Measurements from ENCODE around the gene MINK1. TPM values are rescaled to one million over a fixed set of nuclear protein-coding genes. Genes with fewer than 3 reads are reported as not detected.

The MINK1 gene
- total and polyA plus RNA-seq, 8 donors, result 53.5 to 85.4 (median 68.8) TPM

DNA sequence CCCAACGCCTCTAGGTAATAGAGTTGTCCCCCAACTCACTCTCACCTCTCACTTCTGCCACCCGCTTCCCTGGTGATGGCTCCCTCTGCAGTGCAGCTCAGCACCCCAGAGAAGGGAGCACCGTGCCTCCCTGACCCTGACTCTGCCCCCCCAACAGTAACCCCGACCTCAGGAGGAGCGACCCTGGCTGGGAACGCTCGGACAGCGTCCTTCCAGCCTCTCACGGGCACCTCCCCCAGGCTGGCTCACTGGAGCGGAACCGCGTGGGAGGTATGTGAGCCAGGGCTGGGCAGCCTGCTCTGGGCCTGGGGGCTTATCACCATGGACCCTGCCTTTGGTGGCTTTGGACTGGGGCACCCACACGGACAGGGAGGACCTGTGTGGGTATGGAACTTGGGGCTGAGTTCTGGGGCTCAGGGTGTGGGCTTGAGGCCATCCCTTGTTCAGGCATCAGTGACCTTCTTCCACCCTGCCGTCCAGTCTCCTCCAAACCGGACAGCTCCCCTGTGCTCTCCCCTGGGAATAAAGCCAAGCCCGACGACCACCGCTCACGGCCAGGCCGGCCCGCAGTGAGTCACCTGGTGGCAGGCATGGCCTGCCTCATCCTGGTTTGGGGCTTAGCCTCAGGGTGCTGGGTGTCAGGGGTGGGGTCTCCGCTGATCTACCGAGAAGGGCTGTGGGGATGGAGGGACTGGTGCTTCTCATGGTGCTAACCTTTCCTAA, 59.5 kb downstream of the MINK1 start:
- Histone ChIP-seq H3K4me1 (no peaks in the 10 kb centered on the region), H3K4me3 (no peak overlapping the region), H3K27ac (no peak overlapping the region), H3K27me3 (no peaks in the 10 kb centered on the region), H3K9me3 (no peaks in the 10 kb centered on the region), H3K36me3 (peaks cover 0 to 100% of the 10 kb centered on the region in 2 donors)
- intact Hi-C loops (cut with DNase I), result loop anchor here in 1 of 2 donors (5.0 to 10.0 kb wide), 2 partner anchors 100 to 188 kb away; partner anchors contain the start of gene PELP1
- TF ChIP-seq, protein P1, sequence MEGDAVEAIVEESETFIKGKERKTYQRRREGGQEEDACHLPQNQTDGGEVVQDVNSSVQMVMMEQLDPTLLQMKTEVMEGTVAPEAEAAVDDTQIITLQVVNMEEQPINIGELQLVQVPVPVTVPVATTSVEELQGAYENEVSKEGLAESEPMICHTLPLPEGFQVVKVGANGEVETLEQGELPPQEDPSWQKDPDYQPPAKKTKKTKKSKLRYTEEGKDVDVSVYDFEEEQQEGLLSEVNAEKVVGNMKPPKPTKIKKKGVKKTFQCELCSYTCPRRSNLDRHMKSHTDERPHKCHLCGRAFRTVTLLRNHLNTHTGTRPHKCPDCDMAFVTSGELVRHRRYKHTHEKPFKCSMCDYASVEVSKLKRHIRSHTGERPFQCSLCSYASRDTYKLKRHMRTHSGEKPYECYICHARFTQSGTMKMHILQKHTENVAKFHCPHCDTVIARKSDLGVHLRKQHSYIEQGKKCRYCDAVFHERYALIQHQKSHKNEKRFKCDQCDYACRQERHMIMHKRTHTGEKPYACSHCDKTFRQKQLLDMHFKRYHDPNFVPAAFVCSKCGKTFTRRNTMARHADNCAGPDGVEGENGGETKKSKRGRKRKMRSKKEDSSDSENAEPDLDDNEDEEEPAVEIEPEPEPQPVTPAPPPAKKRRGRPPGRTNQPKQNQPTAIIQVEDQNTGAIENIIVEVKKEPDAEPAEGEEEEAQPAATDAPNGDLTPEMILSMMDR (IDR thresholded peaks at IDR 0.05), result no peak
- DNase-seq (peak in 1 of 4 donors; percentile 67), ATAC-seq (no peak)

DNA sequence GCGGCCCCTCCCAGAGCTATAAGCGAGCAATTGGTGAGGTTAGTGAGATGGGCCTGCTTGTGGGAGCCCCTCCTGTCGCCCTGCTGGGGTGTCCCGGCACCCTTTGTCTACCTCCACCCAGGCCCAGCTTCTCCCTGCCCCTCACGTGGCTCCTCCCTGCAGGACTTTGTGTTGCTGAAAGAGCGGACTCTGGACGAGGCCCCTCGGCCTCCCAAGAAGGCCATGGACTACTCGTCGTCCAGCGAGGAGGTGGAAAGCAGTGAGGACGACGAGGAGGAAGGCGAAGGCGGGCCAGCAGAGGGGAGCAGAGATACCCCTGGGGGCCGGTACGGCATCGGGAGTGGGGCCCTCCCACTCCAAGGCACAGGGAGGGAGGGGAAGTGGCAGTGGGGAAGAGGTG, 60.1 kb downstream of the MINK1 start:
- TF ChIP-seq, protein P1 (IDR thresholded peaks at IDR 0.05), result no peak
- Histone ChIP-seq H3K4me3 (no peak overlapping the region), H3K9me3 (no peaks in the 10 kb centered on the region), H3K27ac (no peak overlapping the region), H3K36me3 (peaks cover 0 to 93% of the 10 kb centered on the region in 2 donors), H3K4me1 (no peaks in the 10 kb centered on the region), H3K27me3 (no peaks in the 10 kb centered on the region)
- ATAC-seq (no peak), DNase-seq (peak in 1 of 4 donors; percentile 57)
- intact Hi-C loops (cut with DNase I), result loop anchor here in 1 of 2 donors (5.0 to 10.0 kb wide), 2 partner anchors 101 to 188 kb away; partner anchors contain the start of gene PELP1

DNA sequence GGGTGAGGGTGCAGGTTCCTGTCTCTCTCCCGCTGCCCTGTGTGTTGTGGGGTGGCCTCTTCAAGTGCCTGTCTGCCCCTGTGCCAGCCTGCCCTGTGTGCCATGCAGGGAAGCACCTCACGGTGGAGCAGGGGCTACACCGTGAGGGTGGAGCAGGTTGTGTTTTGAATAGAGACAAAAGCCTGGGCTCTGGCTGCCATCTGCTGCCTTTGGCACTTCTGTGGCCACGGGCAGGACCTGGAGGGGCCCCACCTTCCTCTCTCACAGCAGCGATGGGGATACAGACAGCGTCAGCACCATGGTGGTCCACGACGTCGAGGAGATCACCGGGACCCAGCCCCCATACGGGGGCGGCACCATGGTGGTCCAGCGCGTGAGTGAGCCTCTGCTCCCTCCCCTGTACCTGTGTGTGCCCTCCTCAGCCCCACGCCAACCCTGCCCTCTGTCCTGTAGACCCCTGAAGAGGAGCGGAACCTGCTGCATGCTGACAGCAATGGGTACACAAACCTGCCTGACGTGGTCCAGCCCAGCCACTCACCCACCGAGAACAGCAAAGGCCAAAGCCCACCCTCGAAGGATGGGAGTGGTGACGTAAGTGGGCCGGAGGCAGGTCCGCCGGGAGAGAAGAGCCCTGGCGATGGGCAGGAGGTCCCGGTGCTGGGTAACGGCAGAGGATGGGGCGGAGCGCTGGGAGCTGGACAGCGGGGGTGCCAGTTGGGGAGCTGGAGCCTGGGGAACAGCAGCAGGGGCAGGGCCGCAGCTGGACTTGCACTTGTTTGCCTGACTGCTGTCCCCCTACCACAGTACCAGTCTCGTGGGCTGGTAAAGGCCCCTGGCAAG, 60.8 kb downstream of the MINK1 start:
- intact Hi-C loops (cut with DNase I), result loop anchor here in 1 of 2 donors (5.0 to 10.0 kb wide), 2 partner anchors 102 to 189 kb away; partner anchors contain the start of gene PELP1
- DNase-seq (peak in 1 of 4 donors; percentile 69), ATAC-seq (no peak)
- Histone ChIP-seq H3K4me1 (peaks cover 0 to 5% of the 10 kb centered on the region in 2 donors), H3K27me3 (peaks cover 0 to under 1% of the 10 kb centered on the region in 2 donors), H3K36me3 (peaks cover 0 to 87% of the 10 kb centered on the region in 2 donors), H3K9me3 (no peaks in the 10 kb centered on the region), H3K27ac (no peak overlapping the region), H3K4me3 (no peak overlapping the region)
- TF ChIP-seq, protein P1 (IDR thresholded peaks at IDR 0.05), result no peak

DNA sequence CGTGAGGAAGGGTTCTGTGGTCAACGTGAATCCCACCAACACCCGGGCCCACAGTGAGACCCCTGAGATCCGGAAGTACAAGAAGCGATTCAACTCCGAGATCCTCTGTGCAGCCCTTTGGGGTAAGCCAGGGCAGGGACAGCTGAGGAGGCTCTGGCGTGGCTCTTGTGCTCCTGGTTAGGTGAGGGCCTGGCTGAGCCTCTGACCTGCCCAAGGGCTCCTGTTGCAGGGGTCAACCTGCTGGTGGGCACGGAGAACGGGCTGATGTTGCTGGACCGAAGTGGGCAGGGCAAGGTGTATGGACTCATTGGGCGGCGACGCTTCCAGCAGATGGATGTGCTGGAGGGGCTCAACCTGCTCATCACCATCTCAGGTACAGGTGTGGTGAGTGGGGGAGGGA, 62.0 kb downstream of the MINK1 start:
- Histone ChIP-seq H3K27ac (no peak overlapping the region), H3K4me3 (no peak overlapping the region), H3K4me1 (peaks cover 5 to 15% of the 10 kb centered on the region in 2 donors), H3K36me3 (peaks cover 0 to 75% of the 10 kb centered on the region in 2 donors), H3K9me3 (no peaks in the 10 kb centered on the region), H3K27me3 (peaks cover 0 to 12% of the 10 kb centered on the region in 2 donors)
- intact Hi-C loops (cut with DNase I), result loop anchor here in 1 of 2 donors (10.0 kb wide), 1 partner anchor 190 kb away; the partner anchor contains the start of gene PELP1
- TF ChIP-seq, protein P1 (IDR thresholded peaks at IDR 0.05), result no peak
- ATAC-seq (no peak), DNase-seq (peak in 1 of 4 donors; percentile 65)

All from left lung (tissue), 10 donors.